Measurements from ENCODE around the gene CHERP.

- no peak for TF ChIP-seq CTCF (conservative IDR thresholded peaks at IDR 0.05; ENCODE audit: low read length)
- no peak for TF ChIP-seq EZH2phosphoT487 (IDR thresholded peaks at IDR 0.05; ENCODE audit: borderline replicate concordance, low read depth, low read length)
Measured at GRCh38 chr19:16577531-16577985, 35.3 kb upstream of the CHERP start.
